Measurements from ENCODE around the gene COL25A1.
"Not testable (repeated sequence)": the region's sequence is repeated elsewhere in the genome, so short reads cannot be mapped to it uniquely, and the experiment has no call there.

DNA sequence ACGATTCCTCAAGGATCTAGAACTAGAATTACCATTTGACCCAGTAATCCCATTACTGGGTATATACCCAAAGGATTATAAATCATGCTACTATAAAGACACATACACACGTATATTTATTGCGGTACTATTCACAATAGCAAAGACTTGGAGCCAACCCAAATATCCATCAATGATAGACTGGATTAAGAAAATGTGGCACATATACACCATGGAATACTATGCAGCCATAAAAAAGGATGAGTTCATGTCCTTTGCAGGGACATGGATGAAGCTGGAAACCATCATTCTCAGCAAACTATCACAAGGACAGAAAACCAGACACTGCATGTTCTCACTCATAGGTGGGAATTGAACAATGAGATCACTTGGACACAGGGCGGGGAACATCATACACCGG lies 368.5 kb downstream of the COL25A1 start:
- not testable (repeated sequence) for TF ChIP-seq POLR2AphosphoS5 (IDR thresholded peaks at IDR 0.05; ENCODE audit: borderline replicate concordance, low read depth, low read length); EZH2 (IDR thresholded peaks at IDR 0.05)
